Embryonic facial prominence (tissue), 1 donor: ENCODE results near the gene CXCR4.
"Not testable (repeated sequence)": the region's sequence is repeated elsewhere in the genome, so short reads cannot be mapped to it uniquely, and the experiment has no call there.

Experiments used
- DNase-seq: peaks from one replicate; pipeline ENCODE4 v3.0.0-alpha.2; 2016; ENCODE audit errors: extremely low spot score

The CXCR4 gene

DNA sequence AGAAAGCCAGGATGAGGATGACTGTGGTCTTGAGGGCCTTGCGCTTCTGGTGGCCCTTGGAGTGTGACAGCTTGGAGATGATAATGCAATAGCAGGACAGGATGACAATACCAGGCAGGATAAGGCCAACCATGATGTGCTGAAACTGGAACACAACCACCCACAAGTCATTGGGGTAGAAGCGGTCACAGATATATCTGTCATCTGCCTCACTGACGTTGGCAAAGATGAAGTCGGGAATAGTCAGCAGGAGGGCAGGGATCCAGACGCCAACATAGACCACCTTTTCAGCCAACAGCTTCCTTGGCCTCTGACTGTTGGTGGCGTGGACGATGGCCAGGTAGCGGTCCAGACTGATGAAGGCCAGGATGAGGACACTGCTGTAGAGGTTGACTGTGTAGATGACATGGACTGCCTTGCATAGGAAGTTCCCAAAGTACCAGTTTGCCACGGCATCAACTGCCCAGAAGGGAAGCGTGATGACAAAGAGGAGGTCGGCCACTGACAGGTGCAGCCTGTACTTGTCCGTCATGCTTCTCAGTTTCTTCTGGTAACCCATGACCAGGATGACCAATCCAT, 2.7 kb downstream of the CXCR4 start:
- DNase-seq, result no peak

DNA sequence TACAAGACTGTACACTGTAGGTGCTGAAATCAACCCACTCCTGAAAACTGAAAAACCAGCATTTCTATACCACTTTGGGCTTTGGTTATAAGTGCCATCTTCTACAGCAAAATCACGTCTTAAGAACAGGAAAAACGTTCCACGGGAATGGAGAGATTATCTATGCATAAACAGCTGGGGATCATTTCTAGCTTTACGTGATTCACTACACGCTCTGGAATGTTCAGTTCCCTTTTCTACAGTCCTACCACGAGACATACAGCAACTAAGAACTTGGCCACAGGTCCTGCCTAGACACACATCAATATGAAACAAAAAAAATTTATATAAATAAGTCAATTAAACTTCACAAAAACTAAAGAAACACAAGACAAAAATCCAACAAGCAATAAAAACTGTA, 3.6 kb downstream of the CXCR4 start:
- no peak for DNase-seq

DNA sequence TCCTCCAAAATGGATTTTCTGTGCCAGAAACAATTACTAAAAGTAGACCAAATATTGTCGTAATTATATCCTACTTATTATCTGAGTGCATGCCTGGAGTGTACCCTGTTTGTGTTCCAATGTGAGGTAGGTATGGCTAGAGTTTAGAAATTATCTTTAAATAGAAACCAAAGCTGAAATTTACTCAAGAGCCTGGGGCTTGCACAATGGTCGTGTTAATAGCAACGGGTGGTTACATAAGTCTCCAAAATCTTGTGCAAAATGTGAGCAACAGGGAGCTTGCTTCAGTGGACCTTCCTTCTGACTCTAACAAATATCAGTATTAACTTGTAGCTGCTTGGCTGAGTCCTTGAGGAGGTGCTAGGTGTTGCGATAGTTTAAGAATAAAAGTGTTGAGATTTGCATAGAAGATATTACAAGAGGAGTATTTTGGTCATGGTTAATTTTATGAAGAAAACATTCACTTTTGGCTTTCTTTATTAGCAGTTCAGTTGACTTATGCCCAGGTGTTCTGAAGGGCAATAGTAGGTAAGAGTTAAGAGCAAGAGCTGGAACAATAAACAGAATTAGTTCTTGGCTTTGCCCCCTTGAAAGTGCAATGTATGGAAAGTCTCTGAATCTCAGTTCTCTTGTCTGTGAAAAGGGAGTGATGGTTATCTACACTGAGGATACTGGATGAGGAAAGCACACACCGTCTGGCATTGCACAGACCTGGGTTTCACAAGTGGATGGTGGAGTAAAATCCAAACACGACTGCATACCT, 4.6 kb downstream of the CXCR4 start:
- no peak for DNase-seq

DNA sequence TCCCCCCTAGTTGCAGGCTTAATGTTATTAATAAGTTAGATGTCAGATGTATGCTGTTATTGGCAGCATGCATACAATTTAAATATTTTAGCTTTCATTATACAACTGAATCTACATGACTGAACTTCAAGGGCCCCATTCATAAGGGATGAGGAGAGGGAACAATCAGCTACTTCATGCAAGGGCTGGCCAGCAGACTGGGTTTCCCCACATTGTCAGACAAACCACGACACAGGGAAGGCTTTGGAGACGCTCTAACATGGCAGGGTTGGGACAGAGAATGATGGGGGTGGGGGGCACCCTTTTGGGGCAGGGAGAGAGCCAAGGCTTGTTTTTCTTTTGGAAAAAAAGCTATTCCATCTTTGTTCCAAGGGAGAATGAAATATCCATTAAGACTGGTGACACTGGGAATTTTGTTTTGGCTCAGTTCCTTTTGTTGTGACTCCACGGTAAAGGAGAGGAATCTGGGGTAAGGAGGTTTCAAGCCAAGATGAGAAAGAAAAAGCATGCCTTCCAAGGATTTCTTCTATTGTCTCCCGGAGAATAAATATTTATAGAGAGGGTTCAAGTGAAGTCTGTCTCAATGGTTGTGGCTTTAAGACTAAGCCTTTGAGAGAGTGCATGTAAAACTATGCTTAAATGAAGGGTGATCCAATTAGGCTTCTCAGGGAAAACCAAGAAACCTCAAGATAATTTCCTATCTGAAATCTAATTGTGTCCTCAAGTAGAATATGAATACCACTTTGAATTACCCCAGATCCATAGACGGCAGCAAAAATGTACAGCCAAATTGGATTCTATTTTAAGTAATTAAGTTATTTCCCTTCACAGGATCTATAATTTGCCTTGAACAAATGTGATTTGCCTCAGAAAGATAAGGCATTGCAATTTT, 5.4 kb downstream of the CXCR4 start:
- no peak for DNase-seq

DNA sequence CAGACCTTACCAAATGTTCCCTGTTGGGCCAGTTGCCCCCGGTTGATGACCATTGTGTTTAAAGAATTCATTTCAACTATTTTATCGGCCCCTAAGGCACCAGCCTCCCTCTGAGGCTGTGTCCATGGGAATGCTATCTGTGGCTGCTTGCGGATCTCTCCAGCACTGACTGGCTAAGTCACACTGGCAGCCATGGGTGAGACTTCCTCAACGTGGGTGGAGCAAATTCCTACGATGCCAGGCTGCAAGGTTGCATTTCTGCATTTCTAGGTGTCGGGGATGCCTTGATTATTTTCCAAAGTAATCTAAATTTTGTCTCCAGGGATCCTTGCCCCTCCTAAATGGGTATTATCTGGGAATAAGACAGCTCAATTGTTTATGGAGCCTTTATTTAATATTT, 6.2 kb downstream of the CXCR4 start:
- DNase-seq, result no peak

DNA sequence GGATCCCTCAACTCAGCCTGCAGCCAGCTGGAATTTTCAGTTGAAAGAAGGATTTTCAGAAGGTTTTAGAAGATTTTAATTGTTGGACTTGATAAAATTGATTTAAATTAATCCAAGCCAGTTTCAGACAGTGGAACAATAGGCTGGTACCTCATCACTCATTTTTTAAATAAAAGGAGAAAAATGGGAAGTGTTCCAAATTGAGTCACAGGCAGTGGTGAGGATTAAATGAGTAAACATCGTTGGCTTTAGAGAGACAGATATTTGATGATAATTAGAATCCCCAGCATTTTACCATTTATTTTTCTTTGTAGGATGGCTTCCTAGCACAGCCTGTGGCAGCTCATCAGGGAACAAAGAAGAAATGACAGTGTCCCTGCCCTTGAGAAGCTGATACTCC, 7.4 kb downstream of the CXCR4 start:
- DNase-seq, result no peak

DNA sequence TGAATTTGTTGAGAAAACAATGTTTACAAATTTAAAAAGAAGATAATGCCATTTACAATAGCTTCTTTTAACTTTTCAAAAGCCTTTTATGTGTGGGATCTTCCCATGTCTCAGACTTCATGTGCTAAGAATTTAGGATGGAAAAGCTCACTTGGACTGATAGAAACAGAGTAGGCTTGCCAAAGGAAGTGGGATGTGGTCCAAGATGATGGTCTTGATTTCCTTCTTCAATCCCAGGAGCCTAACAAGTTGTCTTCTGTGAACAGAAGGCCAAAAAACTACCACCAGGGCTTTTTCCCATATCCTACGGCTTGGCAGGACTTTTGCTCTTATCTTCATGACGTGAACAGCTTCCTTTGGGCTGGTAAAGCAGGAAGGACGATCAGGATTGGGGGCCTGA, 9.5 kb downstream of the CXCR4 start:
- no peak for DNase-seq

DNA sequence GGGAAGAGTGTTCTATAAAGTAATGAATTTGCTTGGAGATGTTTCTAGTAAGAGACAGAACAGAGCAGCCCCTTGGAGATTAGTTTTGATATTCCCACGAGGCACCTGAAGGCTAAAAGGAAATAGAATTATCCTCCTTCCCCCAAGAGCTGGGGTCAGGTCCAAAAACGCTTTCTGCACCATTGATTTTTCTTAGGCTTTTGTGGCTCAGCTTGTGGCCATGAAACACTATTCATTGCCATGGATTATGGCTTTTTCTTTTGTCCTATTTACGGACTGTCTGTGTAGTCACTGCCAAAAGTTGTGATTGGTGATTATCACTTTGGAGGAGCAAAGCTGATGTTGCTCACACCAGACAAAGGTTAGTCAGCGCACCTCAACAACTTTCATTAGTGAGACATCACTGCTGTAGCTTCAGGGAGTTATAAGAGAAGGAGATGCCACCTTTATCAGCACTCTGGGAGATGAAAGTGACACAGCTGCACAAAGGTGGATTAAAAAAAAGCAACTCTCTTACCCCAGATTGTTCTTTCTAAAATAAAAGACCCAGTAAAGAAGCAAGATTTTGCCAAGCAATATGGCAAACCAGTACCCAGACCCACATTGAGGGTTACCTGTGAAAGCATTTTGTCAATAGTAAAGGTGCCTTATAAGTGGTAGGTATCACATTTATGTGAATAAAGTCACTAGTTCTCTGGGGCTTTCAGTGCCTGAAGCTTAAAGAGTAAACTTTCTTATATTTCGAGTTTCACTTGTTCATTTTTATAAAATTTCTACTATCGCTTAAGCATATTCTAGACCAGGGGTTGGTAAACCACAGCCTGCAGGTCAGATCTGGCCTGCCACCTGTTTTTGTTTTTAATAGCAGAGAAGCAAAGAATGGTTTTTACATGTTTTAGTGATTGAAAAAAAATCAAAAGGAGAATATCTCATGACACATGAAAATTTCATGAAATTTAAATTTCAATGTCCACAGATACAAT, 10.6 kb downstream of the CXCR4 start:
- no peak for DNase-seq

DNA sequence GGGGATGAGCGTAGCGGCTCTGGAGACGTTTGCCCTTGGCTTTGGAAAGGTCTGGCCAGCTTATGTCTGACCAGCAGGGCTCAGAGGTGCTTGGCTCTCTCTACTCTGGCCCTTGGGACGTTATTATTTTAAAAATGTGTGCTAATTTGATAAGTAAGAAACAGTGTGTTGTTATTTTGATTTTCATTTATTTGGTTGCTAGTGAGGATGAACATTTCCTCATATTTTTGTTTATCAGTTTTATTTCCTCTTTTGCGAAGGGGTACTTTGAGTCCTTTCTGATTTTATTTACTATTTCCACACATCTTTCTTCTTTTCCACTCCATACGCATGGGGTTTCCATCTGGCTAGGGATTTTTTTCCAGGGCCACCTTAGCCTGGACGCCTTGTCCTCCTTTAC, 11.4 kb downstream of the CXCR4 start:
- no peak for DNase-seq

DNA sequence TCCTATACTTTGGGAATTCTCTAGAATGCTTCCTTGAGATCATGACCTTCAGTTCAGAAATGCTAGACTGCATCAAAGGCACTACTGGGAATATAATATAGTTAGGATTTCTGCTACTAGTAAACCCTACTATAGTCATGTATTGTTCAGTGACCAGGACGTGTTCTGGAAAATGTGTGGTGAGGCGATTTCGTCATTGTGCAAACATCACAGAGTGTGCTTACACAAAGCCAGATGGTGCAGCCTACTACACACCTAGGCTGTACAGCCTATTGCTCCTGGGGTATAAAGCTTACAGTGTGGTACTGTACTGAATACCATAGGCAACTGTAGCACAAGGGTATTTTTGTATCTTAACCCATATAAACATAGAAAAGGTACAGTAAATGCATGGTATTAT, 13.0 kb downstream of the CXCR4 start:
- no peak for DNase-seq

DNA sequence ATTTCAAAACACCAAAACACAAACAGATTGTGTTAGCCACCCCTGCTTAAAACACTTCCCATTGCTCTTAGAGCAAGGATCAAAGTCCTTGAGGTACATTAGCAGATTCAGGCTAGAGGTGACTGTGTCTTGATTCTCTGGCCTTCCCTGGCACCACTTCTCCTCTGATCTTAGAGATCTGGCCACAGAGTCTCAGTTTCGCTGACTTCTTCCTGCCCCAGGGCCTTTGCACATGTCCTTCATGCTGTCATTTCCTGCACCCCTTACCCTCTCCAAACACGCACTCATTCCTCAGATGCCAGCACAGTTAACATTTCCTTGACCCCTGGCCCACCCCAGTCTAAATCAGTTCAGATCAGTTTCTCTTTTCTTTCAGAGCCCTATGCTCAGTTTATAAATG, 16.9 kb downstream of the CXCR4 start:
- DNase-seq, result no peak

DNA sequence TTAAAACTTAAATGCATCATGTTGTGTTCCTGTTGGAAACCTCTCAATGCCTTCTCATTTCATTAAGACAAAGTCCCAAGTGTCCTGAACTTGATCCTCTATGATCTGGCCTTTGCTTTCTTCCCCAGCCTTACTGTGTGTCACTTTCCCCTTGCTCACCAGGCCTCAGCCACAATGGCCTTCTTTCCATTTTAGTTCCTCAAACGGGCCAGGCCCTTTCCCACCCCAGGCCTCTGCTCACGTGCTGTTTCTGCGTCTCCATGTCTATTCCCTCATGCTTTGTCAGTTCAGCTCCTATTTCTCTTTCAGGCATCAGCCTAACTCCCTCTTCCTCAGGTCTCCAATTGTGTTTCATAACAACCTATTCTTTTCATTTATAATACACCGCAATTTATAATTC, 19.5 kb downstream of the CXCR4 start:
- DNase-seq, result no peak

DNA sequence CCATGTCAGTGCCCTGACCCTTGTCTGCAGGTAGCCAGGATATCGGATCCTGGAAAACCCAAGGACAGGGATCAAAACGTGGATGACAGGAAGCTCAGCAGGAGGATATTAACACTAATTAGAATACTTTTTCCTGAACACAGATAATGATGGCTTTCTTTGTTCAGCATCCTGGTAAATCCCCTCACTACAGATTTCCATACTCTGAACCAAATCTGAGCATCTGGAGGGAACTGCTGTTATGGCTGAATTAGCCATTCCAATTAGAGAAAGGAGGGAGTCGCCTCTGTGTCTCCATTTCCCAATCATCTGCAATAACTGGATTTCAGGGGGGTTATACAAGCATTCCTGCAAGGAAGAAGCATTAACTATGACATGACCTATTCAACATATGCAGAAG, 24.4 kb downstream of the CXCR4 start:
- DNase-seq, result no peak

DNA sequence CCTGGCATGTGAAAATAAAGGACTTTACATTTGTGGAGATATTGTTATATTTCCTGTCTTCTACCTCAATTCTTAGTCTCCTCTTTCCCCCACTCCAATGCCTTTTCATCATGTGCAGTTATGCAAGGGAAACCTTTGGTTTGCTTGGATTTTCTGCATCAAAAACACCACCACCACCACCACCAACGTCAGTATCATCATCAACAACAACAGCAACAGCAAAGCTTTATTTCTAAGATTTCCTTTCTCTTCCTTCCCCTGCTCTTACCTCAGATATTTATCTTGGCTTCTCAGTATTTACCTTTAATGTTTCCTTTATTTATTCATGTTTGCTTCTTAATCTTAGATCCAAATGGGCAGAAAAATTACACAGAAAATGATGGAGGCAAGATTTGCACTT, 26.1 kb downstream of the CXCR4 start:
- no peak for DNase-seq

DNA sequence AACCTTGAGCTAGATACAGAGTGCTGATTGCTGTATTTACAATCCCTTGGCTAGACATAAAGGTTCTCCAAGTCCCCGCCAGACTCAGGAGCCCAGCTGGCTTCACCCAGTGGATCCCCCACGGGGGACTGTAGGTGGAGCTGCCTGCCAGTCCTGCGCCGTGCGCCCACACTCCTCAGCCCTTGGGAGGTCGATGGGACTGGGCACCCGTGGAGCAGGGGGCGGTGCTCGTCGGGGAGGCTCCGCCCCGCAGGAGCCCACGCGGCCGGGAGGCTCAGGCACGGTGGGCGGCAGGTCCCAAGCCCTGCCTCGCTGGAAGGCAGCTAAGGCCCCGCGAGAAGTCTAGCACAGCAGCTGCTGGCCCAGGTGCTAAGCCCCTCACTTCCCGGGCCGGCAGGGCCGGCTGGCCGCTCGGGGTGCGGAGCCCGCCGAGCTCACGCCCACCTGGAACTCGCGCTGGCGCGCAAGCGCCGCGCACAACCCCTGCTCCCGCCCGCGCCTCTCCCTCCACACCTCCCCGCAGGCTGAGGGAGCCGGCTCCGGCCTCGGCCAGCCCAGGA, 30.0 kb downstream of the CXCR4 start:
- DNase-seq, result not testable (repeated sequence)

DNA sequence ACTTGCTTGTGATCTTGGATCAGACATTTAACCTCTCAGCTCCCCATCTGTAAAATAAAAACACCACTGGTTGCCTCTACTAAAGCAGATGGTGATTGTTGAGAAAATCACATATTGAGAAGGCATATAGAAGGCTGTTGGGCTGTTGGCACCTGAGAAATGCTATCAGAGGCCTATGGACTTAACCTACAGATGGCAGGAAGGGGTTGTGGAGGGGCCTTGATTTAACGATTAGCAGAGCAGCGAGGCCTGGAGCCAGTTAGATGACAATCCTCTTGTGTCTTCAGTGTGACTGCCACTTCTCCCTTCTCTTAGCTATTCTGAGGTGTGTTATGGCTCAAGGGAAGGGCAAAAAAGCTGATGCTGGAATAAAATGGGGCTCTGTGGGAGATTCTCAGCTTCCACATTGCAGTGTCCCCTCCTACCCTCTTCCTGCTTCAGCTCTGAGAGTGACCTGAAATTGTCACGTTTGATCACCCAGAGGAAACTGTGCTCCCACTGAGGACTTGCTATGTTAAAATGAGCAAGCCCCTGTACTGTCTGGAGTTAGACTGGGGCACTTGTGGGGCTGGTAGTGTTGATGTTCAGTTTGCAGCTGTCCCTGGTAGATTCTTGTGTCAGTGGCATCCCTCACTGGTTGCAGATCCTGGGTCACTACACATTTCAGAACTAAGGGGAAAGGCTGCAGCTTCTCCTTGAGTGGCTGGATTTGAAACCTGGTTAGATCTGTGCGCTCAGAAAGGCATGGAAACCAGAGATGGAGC, 31.5 kb downstream of the CXCR4 start:
- DNase-seq, result no peak

DNA sequence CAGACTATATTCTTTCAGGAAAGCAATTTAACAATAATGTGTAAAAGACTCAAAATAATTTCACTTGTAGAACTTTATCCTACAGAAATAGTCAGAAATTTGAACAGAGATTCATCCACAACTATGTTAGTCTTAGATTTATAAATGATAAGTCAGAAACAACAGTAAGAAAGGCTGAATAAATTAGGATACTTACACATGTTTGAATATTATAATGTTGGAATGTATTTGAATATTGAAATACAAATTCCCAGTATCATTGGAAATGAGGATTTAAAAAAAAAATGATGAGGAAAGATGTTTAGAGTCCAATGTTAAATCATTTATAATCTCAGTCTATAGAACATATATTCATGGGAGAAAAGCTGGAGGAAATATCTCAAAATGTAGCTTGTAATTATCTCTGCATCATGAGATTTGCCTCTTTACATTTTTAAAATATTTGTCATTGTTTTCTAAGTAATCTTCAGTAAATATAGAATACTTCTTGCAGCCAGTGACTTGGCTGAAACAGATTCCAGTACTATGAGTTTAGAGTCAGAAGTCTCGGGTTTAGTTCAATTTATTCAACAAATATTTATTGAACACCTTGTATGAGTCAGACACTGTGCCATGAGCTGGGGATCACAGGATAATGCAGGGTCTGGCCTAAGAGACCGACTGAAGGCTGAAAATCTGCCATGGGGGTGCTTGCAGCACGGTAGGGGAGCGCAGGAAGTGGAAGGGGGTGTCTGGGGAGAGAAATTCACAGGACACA, 32.3 kb downstream of the CXCR4 start:
- no peak for DNase-seq

DNA sequence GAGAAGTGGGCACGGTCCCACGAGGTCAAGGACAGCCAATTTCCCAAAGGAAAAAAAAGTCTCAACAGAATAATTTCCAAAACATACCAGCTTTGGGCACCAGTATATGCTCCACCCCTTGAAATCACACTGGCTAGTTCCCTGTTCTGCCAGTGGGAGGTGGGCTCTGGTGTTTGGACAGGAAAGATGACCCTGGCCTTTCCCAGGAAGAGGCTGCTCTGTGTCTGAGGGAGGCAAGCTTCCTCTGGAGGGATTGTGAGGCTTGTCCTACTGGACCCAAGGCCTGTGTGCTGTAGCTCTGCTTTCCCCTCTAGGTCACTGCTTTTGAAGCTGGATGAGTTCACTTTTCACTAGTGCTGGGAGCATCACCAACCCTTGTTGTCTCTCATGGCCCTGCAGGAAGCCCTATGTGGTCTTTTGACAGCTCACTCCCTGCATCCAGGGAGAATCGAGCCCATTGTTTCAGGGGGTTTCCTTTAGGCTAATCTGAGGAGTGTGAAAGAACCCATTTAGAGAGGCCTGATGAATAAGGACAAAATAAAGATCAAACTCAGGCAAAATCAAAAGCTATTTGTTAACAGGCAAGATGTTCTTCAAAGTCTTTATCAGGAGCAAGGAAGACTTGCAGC, 36.3 kb downstream of the CXCR4 start:
- DNase-seq, result no peak

DNA sequence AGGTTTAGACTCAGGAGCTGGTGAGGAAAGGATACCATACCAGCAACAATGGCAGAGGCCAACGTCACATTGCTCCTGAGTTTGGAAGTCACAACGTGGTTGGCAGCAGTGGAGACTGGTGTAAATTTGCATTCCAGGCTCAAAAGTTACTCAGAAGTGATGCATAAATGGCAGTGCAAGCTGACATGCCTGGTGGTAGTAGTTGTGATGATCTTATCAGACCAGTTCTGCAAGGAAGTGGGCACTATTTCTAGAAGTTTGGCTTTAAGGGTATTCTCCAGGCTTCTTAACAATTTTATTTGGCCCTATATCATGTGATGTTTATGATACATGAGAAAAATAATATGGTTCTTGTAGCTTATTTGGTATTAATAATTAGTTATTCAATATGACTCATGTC, 37.8 kb downstream of the CXCR4 start:
- no peak for DNase-seq
